Stimulated activated CD8-positive, alpha-beta memory T cell treated with anti-CD3 and anti-CD28 coated beads, Interleukin-7, amount 100 ng/mL, for 24 hours (primary cell): ENCODE measurements around the gene FN3K.

Experiments
- DNase-seq: peaks from one replicate; pipeline ENCODE4 v3.0.0-alpha.2; 2020; ENCODE audit warnings: low read depth

The FN3K gene

DNA sequence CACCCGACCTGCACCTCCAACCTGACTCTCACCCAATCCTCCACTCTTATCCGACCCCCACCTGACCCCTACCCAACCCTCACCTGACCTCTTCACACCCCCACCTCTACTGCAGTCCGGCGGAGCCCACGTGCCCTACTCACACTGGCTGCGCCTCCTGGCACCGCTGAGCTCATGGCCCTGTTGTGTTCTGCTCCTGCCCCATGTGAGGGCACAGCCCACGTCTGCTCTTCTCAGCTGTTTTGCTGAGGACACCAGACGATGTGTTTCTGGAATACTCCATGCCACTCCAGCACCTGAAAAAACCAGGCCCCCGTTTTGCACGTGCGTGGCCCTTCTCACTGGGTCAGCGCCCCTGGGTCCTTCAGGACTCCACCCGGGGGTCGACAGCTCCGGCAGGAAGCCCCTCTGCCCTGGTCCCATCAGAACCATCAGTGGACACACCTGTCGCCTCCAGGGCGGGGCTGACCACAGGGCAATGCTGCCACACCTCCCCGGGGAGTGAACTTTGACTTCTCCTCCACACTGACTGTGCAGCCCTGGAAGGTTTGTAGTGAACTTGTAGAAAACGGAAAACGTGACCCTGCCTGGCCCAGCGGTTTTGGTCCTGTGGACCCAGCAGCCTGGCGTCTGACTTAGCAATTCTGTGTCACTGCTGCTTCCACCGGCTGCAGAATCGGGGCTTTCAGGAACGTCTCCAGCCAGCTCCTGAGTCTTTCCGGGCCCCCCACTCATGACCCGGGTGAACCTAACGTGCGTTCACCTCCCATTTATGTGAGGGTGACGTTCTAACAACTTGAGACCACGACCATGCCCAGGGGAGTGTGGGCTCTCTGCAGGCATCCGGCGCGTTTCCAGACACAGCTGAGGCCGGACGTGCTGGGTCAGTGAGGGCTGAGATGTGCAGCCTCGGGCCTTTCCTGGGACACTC lies 31.2 kb upstream of the FN3K start:
- DNase-seq: no peak

DNA sequence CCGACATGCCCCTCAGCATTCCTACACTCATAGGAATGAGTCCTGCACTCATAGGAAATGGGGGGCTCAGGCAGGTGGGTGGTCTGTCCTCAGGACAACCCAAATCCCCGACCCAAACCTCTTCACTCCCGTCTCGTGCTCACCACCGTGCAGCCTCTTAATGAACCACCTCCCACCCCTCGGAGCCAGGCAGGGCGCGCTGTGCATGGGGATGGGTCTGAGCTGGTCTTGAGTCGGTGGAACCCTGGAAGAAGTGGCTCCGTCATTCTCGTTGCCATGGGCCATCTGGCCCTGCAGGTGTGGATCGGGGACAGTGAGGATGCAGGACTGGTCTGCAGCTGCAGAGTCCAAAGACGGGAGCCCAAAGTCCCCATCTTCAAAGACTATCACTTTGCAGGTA lies 30.5 kb upstream of the FN3K start:
- no peak for DNase-seq

DNA sequence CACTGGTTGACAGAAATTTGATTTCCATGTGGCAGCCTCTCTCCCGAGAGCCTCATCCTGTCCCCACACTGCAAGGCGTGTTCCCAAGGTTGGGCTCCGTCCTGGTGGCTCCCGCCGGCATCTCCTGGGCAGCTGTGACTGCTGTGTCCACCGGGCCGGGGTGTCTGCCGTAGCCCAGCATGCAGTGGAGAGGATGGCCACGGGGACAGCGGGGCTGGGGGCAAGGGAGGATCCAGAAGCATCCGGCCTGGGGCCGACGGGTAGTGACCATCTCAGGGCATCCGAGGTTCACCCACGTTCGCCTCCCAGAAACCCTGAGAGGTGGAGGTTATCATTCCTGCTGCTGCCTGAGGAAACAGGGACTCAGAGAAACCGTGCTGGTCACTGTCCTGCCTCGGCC lies 29.7 kb upstream of the FN3K start:
- DNase-seq: no peak

DNA sequence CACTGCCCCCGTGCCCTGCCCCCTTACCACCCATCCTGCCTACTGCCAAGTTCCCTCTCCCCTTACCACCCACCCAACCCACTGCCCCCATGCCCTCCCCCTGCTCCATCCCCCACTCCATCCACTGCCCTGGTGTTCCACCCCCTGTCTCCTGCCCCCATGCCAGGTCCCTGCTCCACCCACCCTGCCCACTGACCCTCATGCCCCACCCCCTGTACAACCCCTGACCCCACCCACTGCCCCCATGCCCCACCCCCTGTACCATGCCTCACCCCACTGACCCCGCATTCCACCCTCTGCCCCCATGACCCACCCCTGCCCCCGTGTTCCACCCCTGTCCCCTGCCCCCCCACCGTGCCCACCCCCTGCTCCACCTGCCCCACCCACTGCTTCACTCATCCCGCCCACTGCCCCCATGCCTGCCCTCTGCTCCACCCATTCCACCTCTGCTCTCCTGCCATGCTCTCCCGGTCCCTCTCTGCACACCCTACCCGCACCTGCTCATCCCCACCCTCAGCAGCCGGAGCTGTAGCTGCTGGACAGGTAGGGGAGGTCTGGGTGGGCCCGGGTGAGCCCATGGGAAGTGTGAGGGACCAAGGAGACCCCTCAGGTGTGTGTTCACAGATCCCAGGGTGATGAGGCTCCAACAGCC lies 26.3 kb upstream of the FN3K start:
- no peak for DNase-seq

DNA sequence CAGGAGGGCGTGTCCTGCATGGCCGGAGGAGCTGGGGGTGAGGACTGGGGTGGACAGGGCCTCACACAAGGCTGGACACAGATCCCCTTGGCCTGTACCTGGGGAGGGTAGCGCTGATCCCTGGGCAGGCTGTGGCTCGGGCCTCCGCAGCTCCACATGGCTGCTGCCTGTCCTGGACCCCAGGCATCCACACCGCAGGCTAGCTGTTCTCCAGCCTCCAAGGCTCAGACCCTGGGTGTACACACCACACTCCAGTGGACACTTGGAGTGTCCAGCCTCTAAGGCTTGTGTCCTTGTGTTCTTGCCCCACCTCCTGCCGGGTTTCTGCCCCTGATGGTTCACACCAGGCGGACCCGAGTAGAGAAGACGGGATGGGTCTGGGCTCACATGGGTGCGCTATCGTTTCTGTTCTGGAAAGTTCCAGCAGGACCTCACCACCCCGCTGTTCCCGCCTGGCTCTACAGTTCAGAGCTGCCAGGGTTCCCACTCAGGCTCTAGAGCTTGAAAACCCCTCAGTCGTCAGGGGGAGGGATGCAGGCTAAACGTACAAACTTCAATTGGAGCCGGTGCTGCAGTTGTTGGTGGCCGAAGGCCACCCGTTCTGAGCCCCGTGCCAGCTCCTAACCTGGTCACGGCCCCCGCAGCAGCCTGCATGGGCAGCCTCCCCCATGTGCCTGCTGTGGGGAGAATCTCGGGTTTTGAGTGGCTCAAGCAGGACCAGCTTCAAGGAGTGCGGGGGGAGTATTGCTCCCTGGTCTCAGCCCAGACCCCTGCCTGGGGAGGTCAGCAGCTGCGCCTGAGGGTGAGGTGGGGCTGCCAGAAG lies 25.5 kb upstream of the FN3K start:
- no peak for DNase-seq

DNA sequence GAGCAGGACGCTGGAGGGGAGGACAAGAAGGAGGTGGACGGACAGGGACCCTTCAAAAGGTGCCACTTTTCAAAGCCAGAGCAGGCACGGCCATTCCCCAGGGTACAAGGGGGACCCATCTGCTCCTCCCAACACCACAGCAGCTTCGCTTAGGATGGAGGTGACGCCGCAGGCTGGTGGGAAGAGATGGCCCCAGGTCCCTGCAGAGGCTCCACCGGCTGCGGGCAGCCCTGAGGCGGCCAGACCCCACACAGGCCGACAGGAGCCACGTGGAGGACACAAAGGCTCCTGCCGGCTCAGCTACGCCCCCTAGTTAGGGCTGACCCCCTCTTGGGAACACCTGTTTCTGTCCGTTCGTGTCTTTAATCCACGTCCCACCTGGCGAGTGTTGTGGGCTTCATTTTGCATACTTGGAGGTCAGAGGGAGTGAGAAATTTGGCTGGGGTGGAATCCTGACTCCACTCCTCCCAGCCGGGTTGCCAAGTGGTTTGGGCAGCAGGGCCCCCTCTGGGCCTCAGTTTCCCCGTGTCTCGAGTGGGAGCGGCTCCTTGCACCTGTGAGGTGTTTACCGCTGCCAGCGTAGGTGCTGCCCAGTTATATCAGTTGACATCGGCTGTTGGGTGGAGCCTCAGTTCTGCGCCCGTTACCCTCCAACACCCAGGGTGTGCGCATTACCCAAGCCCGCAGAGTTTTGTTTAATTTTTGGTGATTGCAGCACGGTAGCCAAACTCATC lies 24.7 kb upstream of the FN3K start:
- DNase-seq: no peak

DNA sequence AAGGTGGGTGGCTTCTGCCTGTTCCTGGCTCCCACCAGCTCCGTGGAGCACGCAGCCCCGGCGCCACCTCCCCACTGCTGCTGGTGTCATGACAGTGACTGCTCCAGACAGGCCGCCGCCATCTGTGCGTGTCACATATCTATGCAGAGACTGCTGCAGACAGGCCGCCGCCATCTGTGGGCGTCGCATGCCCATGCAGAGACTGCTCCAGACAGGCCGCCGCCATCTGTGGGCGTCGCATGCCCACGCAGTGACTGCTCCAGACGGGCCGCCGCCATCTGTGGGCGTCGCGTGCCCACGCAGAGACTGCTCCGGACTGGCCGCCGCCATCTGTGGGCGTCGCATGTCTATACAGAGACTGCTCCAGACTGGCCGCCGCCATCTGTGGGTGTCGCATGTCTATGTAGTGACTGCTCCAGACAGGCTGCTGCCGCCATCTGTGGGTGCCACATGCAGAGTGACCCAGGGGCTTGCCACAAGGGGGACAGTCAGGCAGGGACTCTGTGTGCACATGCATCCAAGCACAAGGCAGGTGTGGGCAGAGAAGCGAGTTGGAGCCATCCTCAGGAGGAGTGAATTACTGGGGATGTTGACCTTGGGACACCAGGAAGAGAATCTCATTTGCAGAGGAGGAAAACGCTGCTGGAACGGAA lies 22.2 kb upstream of the FN3K start:
- no peak for DNase-seq

DNA sequence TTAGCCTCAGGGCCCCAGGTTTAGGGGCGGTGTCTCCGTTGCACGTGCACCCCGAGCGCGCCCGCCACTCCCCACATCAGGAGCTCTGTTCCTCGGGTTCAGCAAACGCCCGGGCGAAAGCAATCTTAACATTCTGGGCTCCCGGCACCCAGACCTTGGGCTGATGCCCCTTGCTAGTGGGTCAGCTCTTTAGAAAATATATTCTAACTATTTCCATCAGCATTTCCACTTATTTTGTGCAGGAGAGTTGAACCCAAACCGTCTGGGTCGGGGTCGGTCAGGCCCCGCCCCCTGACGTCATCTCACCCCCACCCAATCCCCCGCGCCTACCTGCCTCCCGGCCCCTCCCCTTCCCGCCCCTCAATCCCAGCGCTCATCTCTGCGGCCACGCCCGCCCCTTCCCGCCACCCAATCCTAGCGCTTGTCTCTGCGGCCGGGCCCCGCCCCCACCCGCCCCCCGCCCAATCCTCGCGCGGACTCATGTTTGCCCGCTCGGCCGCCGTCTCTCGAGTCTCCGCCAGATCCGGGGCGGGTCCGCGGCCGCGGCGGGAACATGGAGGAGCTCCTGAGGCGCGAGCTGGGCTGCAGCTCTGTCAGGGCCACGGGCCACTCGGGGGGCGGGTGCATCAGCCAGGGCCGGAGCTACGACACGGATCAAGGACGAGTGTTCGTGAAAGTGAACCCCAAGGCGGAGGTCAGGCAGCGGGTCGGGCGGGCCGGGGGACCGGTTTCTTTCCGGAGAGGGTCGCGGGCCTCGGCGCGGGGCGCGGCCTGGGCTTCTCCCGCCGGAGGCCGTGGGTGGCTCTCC lies 19.0 kb upstream of the FN3K start, which contains the start of gene FN3KRP:
TSS of gene FN3KRP (plus strand) at position 504 of the 808 bp plus-strand sequence. CDS start at position 554, 50 bp downstream.
- peak; percentile 93 for DNase-seq

DNA sequence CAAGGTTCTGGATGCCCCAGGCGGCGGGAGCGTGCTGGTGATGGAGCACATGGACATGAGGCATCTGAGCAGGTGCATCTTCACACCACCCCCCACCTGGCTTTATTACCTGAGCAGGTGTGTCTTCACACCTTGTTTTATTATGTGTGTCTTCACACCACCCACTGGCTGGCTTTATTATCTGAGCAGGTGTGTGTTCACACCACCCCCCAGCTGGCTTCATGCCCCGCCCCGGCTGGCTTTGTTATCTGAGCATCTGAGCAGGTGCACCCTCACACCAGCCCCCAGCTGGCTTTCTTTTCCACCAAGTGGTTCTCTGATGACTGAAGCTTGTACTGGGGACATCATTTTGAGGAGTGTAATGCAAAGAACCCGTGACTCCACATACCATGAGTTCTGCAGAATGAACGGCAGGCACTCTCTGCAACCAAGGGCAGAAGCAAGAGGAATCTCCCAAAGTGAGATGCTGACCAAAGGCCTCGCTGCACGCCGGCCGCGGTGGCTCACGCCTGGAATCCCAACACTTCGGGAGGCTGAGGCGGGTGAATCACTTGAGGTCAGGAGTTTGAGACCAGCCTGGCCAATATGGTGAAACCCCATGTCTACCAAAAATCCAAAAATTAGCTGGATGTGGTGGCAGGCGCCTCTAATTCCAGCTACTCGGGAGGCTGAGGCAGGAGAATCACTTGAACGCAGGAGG lies 16.3 kb upstream of the FN3K start:
- no peak for DNase-seq

DNA sequence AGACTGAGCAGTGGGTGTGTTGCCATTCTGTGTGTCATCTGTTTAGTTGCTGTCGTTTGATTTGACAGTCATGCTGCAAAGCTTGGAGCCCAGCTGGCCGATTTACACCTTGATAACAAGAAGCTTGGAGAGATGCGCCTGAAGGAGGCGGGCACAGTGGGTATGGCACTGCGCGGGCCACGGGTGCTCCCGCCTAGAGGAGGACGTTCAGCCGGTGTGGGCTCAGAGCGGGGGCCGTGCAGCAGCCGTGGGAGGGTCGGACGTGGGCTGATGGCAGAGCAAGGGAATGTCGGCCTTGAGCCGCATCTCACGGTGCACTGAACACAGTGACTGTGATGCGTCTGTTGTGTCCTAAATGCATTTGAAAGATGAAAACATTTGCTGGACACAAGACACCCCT lies 15.2 kb upstream of the FN3K start:
- DNase-seq: no peak

DNA sequence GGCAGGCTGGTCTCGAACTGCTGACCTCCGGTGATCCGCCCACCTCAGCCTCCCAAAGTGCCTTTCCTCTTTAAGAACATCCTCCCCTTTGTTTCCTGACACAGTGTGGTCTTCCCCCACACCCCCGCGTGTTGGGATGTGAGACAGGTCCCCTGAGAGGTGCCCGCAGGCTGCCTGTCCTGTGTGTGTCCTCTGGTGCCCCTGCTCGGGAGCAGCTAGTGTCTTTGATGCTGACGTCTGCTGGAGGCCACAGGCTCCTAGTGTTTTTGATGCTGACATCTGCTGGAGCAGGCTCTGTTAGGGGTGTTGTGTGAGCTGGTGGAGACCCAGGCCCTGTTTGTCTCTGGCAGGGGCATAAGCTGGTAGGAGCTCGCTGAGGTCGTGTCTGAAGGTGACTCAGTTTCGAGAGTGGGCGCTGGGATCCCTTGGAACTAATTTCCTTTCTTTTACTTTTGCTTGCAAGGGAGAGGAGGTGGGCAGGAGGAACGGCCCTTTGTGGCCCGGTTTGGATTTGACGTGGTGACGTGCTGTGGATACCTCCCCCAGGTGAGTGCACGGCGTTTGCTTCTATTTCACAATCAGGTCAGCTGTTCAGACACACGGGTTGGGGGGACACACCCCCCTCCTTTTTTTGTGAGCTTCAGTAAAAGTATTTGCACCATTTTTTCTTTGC lies 12.9 kb upstream of the FN3K start:
- DNase-seq: no peak

DNA sequence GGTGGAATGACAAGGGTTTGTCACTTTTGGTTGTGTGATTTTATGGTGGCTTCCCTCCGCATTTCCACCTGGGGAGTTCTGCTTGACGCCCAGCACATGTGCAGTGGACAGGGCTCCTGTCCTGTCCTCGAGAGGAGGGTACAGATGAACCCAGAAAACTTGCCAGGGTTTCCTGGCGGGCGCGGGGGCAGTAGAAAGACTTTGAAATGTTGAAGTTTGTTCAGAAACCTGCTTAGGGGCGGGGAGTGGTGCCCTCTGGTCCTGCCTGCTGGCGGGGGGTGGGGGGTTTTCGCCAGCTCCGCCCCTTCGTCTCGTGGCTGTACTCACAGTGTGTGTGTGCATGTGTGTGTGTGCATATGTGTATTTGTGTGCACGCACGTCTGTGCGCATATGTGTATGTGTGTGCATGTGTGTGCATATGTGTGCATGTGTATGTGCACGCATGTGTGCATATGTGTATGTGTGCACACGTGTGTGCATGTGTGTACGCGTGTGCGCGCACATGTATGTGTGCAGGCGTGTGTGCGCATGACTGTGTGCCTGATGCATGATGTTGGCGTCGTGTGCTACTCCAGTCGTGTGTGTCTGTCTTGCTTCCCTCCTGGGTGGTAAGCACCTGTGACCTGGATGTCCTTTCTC lies 12.1 kb upstream of the FN3K start:
- no peak for DNase-seq

DNA sequence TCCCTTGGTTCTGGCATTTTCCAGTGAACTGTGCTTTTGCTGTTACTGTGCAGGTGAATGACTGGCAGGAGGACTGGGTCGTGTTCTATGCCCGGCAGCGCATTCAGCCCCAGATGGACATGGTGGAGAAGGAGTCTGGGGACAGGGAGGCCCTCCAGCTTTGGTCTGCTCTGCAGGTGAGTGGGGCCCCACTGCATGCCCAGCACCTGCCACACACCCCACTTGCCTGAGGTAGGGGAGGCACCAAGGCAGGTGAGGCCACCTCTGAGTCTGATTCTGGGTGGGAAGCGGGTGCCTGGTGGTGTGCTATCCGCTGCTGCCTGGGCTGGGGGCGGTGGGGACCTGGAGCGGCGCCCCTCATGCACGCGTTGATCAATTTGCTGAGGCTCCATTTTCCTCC lies 9.0 kb upstream of the FN3K start:
- no peak for DNase-seq

DNA sequence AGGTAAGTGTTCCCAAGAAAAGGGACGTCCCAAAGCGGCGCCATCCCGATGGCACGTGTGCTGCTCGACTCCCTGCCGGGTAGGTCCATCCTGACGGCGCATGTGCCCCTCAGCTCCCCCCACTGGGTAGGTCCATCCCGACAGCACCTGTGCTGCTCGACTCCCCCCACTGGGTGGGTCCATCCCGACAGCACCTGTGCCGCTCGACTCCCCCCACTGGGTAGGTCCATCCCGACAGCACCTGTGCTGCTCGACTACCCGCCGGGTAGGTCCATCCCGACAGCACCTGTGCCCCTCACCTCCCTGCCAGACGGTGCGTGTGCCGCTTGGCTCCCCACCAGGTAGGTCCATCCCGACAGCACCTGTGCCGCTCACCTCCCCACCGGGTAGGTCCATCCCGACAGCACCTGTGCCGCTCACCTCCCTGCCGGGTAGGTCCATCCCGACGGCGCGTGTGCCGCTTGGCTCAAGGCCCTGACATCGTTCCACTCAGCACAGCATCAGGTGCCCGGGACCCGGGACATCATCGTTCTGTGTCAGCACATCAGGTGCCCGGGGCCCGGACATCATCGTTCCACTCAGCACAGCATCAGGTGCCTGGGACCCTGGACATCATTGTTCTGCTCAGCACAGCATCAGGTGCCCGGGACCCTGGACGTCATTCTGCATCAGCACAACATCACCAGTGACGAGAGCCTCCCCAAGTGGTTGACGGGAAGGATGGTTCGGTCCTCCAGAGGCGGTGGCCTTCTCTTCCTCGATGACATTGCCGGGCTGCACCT lies 5.7 kb upstream of the FN3K start:
- DNase-seq: no peak

DNA sequence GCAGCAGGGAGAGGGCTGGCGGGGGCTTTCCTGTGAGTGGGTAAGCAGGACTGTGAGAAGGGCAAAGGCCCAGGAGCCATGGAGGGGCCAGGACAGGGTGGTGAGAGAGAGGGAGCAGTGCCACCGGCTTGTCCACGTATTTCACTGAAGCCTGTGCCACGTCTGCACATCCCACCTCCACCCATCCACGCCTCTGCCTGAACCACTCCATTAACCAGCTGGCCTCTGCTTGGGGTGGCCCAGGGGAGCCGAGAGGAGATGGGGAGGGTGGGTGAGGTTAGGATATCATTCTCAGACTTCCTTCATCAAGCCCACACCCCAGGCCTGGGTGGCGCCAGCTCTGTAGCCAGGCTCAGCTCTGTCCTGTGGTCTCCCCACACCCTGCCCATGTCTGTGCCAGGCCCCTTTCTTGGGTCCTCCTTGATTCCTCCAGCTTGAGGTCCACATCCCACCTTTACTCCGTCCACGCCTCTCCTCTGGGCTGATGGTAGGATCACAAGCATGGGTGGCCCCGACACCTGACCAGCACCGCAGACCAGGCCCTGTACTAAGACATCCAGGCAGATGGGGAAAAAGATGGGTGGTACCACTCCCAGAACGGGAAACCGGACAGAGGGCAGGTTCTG lies 3.2 kb upstream of the FN3K start:
- DNase-seq: no peak

DNA sequence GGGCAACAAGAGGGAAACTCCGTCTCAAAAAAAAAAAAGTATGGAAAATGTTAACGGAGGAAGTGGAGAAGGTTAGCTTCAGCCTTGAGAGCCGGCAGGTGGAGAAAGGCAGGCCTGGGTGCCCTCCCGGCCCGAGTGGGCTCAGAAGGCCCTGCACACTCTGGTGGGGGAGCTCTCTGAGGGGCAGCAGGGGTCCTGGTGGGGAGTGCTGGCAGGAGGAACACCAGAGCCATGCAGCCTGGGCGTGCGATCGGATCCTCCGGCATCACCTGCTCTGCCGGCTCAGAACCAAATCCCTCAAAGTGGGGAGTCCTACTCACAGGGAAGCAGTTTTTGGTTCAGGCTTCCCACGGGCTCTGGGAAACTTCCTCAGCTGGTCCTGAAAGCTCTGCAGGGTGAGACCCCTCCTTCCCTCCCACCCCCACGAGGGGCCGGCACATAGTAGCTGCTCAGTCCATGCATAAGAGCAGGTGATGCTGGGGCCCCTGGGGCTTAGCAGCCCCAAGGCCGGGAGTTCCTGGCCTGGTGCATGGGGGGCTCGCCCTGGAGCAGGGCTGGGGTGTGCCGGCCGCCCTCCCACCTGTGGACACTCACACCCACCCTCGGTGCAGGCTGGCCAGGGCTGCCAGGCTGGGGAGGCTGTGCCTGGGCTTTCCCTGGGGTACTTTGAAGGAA lies 1.2 kb downstream of the FN3K start:
- DNase-seq: no peak
